Measurements from ENCODE around the gene SULT1C4. TPM values are rescaled to one million over a fixed set of nuclear protein-coding genes. Genes with fewer than 3 reads are reported as not detected.
A peak's percentile ranks its signal among the peaks of the same experiment; 100 is the strongest.

SULT1C4 gene
- total RNA-seq, 1 experiment from 2014 or later = 0.96 TPM

DNA sequence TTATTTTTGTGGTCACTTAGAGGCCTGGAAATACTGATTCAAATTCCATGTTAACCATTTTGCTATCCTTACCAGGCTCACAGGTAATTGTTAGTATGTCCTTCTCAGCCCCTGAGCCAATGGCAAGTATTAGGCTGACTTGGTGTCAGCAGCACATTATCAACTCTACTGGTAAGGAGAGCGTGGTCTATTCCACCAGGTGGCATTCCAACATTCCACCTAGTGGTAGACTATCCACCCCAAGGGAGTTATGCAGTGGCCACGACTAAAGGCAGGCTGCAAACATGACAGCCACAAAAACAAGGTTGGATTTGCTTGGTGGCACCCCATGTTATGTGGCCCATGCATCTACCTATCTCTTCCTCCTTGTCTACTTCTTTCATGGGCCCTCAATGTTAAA lies 39.5 kb downstream of the SULT1C4 start:
- Histone ChIP-seq H3K79me1 (ENCODE audit: insufficient read depth, low read depth, low read length, poor library complexity, severe bottlenecking) (no peaks in the 10 kb centered on the region), H3K23me2 (ENCODE audit: insufficient read length, low read depth, low read length, poor library complexity, severe bottlenecking) (no peaks in the 10 kb centered on the region), H3K4ac (ENCODE audit: low read depth, low read length) (no peak overlapping the region), H3K9ac (ENCODE audit: extremely low read depth, insufficient read length, low read length) (no peak overlapping the region), H2BK15ac (ENCODE audit: low read depth, low read length) (no peak overlapping the region), H3K14ac (ENCODE audit: insufficient read depth, low read length) (no peak overlapping the region), H3K18ac (ENCODE audit: insufficient read length, low read depth, low read length) (no peak overlapping the region), H2BK12ac (ENCODE audit: insufficient read length, low read depth, low read length) (no peak overlapping the region), H3K23ac (ENCODE audit: insufficient read length, low read depth, low read length) (no peak overlapping the region), H2AFZ (ENCODE audit: low read length) (no peak overlapping the region), H4K20me1 (ENCODE audit: control insufficient read depth, insufficient read depth, insufficient read length) (no peaks in the 10 kb centered on the region), H3K4me1 (ENCODE audit: insufficient read depth, low read length) (no peaks in the 10 kb centered on the region), H4K91ac (ENCODE audit: insufficient read length, low read depth, low read length) (no peak overlapping the region), H3T11ph (ENCODE audit: low read length) (no peak overlapping the region), H2BK20ac (ENCODE audit: low read depth, low read length, poor library complexity, severe bottlenecking) (no peak overlapping the region), H2BK120ac (ENCODE audit: low read depth, low read length, poor library complexity, severe bottlenecking) (no peak overlapping the region), H3K27ac (ENCODE audit: insufficient read length, low read depth, low read length) (no peak overlapping the region), H3K79me2 (ENCODE audit: insufficient read depth, low read length) (no peaks in the 10 kb centered on the region), H3K9me3 (ENCODE audit: control insufficient read depth, low read depth, low read length) (no peaks in the 10 kb centered on the region), H3K27me3 (ENCODE audit: insufficient read depth, low read length) (no peaks in the 10 kb centered on the region), H3K56ac (ENCODE audit: insufficient read length, low read depth, low read length) (no peak overlapping the region), H2BK5ac (ENCODE audit: insufficient read length, low read length) (no peak overlapping the region), H2AK5ac (ENCODE audit: insufficient read length, low read length) (no peak overlapping the region), H3K4me2 (ENCODE audit: insufficient read depth, insufficient read length, low read length) (no peak overlapping the region), H4K8ac (replicated peaks; ENCODE audit: insufficient read length, low read depth, low read length) (no peak overlapping the region), H4K5ac (ENCODE audit: insufficient read length, low read depth, low read length) (no peak overlapping the region)
- Mint-ChIP-seq H3K27me3 (ENCODE audit: low read depth) (no peaks in the 10 kb centered on the region), H3K27ac (no peak overlapping the region), H3K36me3 (ENCODE audit: insufficient read depth in 1 of 3, low read depth in 3 of 3) (no peaks in the 10 kb centered on the region), H3K4me1 (no peaks in the 10 kb centered on the region), H3K4me3 (no peak overlapping the region), H3K9me3 (no peaks in the 10 kb centered on the region)
- no CpG with 5 or more reads among the region's 2 CpGs for whole genome bisulfite sequencing (ENCODE audit: extremely low coverage, insufficient read length, low lambda C conversion rate)
- TF ChIP-seq, protein P1, sequence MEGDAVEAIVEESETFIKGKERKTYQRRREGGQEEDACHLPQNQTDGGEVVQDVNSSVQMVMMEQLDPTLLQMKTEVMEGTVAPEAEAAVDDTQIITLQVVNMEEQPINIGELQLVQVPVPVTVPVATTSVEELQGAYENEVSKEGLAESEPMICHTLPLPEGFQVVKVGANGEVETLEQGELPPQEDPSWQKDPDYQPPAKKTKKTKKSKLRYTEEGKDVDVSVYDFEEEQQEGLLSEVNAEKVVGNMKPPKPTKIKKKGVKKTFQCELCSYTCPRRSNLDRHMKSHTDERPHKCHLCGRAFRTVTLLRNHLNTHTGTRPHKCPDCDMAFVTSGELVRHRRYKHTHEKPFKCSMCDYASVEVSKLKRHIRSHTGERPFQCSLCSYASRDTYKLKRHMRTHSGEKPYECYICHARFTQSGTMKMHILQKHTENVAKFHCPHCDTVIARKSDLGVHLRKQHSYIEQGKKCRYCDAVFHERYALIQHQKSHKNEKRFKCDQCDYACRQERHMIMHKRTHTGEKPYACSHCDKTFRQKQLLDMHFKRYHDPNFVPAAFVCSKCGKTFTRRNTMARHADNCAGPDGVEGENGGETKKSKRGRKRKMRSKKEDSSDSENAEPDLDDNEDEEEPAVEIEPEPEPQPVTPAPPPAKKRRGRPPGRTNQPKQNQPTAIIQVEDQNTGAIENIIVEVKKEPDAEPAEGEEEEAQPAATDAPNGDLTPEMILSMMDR (conservative IDR thresholded peaks at IDR 0.05) = peak; percentile 45; the same call in 2 of the 3 replicates
- DNase-seq = peak; percentile 45

Measured in H9 (cell line).